HuH-7 (cell line): Measurements from ENCODE around the gene TMEM164.
A peak's percentile ranks its signal among the peaks of the same experiment; 100 is the strongest.

Experiments
- DNase-seq: peaks from one replicate; pipeline ENCODE4 v3.0.0; 2011; ENCODE audit warnings: low spot score

TMEM164 gene

DNA sequence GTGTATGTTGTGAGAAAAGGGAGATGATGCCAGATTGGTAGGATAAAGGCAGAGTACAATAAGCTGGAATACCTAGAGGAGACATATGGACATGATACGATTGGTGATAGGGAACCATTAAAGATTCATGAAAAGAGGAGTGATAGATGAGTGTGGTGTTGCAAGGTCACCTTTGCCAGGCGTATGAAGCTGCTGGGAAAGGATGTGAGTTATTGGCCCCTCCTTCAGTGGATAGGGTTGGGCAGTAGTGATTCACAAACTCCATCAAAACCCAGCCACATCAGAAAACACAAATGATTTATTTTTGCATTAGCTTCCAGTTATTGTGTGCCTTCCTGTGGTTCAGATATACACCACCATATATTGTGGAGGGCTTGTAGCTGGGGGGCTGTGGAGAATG, 34.3 kb downstream of the TMEM164 start:
- DNase-seq = no peak

DNA sequence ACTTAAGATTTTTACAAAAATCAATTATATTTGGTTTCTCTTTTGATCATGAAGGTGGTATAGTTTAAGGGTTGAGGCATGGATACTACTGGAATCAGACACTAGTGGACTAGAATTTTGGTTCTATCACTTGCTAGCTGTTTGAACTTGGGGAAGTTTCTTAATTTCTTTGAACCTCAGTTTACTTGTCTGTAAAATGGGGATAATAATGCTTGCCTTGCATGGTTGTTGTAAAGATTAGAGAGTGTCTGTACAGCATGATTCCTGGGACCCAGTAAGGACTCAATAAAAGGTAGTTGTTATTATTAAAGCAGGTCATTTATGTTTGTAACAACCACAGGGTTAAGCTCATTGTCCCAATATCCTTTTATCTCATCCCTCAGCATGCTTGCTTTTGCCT, 36.0 kb downstream of the TMEM164 start:
- DNase-seq = no peak

DNA sequence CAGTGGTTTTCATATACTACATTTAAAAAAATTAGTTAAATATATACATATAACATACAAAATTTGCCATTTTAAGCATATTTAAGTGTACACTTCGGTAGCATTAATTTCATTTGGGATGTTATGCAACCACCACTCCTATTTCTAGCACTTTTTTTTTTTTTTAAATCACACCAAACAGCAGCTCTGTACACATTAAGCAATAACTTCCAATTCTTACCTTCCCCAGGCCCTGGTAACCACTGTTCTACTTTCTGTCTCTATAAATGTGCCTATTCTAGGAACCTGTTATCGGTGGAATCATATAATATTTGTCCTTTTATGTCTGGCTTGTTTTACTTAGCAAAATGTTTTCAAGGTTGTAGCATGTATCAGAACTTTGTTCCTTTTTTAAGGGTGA, 39.1 kb downstream of the TMEM164 start:
- no peak for DNase-seq

DNA sequence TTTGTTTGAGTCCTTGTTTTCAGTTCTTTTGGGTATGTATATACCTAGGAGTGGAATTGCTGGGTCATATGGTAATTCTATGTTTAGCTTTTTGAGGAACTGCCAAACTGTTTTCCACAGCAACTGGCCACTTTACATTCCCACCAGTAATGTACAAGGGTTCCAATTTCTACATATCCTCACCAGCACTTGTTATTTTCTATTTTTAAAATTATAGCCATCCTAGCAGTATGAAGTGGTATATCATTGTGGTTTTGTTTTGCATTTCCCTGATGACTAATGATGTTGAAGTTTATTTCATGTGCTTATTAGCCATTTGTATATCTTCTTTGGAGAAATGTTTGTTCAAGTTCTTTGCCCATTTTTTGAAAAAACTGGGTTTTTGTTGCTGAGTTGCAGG, 39.6 kb downstream of the TMEM164 start:
- no peak for DNase-seq

DNA sequence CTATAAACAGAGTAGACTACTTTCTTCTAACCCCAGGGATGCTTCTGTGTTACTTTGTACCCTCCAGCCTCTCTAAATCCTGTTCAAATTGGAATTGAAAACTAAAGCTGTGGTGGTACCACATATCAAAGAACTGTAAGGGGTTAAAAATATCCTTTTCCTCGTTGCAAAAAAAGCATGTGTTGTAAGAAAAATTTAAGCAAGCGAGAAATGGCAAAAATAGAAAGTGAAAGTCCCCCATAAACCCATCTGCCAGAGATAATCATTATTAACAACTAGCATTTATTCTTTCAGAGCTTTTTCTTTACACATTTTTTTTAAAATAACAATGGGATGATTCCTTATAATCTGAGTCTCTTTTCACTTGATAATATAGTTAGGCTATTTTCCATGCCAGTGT, 40.6 kb downstream of the TMEM164 start:
- no peak for DNase-seq

DNA sequence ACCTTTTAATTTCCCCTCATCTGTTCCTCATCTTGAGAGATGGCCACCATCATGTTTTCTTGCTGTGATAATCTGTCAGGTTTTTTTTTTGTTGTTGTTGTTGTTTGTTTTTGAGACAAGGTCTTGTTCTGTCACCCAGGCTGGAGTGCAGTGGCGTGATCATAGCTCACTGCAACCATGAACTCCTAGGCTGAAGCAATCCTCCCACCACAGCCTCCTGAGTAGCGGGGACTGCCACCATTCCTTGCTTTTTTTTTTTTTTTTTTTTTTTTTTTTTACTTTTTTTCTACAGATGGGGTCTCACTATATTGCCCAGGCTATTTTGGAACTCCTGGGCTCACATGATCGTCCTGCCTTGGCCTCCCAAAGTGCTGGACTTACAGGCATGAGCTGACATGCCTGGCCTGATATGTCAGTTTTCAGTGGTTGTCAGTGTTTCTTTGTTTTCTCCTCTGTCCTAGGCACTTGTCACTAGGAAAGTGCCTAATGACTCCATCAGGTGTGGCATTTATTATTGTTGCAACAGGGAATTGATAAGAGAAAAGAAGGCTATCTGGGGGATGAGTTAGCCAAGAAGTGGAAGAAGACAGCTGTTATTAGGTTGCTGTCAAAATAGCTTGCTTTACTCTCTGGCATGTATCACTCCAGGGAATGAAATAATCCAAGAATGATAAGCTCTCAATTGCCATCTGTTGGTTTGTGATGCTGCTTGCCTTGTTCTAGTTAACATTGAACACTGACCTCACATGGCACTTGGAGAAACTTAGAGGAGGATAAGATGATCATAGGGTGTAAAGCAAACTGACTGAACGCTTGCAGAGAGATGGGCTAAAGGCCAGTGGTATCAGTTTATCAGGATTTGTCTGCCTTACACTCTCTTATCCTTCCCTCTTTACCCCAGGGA, 41.7 kb downstream of the TMEM164 start:
- DNase-seq = no peak

DNA sequence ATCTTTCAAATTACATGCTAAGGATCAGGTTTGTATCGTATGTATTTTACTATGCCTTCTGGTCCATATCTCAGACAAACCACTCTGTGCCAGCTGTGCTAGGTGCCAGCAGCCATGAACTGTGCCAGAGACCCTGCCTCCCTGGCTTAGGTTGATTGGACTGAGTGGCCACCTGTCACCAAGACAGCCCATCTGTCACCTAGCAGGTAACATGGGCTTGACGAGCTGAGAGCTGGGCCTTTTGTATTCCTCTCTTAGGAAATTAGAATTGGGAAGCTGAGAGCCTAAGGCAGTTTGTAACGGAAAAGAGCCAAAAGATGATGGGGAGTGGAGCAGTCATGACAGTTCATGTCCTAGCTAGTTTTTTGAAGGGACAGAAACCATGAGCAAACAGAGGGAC, 42.5 kb downstream of the TMEM164 start:
- DNase-seq = no peak

DNA sequence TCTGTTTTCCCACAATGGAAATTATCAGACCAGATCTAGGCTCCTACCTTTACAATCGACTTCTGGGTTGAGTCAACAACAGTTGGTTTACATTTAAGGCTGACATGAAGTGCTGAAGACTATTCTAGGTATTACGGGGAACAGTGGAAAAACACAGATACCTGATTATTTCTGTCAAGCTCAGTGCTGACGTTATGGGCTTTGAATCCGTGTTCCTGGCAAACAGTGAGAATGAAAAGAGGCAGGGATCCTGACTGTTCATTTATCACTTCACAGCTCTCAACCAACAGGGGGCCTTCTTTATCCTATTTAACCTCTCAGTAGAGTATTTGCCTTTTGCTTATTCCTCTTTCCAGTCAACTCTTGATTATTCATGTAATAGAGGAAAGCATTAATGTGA, 43.1 kb downstream of the TMEM164 start:
- peak; percentile 10 for DNase-seq

DNA sequence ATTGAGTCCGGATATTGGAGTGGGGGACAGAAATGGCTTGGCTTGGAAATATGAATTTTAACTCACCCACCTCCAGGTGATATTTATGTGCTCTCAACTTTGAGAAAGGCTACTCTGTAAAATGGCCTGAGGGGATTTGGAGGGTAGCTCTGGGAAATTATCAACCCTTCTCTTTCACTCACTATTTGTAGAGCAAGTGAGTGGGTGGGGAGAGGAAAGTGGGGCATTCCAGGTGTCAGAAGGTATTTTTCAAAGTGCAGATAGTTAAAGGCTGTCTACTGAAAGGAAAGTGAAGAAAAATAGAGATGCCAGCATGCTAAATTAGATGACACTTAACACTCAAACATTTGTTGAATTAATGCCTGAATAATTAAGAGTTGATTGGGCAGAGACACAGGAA, 44.1 kb downstream of the TMEM164 start:
- no peak for DNase-seq

DNA sequence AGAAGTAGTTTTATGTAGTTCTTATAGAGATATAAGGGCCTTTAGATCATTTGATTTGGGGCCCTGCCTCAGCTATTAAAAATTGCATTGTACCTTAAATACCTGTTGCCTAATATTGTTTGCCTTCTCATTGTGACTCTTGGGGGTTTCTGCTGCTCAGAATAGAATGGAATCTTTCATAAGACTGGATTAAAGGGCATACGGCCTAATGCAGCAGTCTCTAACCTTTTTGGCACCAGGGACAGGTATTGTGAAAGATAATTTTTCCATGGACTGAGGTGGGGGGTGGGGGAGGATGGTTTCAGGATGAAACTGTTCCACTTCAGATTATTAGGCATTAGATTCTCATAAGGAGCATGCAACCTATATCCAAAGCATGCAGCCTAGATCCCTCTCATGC, 46.2 kb downstream of the TMEM164 start:
- DNase-seq = no peak

DNA sequence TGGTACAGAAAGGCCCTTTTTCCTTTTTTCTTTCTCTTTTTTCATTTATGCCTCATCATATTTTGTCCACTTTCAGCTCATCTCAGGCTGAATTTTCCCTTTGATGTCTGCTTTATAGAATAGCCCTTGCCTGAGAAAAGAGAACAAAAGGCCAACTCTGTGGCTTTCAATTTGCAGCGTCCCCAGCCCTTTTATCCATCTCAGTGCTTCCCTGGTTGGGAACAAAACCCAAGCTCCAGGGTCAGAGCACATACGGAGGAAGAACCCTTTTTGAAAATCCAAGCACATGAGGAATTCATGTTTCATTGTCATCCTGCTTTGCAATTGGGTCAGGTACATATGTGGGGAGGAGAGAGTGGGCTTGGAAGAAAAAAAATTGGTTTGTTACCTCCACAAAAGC, 47.5 kb downstream of the TMEM164 start:
- no peak for DNase-seq

DNA sequence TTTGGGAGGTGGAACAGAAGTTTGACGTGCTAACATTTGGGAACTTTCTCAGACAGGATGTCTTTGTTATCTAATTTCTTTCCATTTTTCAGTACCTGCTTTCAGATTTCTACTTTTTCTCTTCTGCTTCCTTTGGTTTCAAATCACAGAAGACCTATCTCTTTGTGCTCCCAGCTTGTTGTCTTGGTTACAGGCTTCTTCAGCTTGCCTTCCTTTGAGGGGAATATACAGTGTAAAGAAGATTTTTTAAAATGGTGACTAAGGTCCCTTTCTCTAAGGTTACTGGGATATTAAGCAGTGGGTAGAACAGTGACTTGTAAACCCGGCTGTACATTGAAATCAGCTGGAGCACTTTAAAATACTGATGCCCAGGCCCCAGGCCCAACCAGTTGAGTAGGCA, 48.0 kb downstream of the TMEM164 start:
- no peak for DNase-seq

DNA sequence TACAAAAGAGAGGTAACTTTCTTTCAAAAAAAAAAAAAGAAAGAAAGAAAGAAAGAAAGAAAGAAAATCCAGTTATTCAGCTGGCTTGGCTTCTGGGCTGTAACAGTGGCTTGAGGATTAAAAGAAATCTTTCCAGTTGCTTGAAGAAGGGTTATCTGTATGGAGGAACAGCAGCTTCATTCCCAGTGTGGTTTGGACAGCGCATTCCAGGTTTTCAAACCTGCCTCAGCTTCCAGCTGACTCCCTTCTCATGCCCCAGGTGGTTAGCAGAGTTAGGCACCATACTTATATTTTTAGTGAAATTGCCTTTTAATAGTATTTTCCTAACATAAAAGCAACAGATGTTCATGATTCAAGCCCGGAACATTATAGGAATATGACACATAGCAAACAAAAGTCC, 48.6 kb downstream of the TMEM164 start:
- no peak for DNase-seq

DNA sequence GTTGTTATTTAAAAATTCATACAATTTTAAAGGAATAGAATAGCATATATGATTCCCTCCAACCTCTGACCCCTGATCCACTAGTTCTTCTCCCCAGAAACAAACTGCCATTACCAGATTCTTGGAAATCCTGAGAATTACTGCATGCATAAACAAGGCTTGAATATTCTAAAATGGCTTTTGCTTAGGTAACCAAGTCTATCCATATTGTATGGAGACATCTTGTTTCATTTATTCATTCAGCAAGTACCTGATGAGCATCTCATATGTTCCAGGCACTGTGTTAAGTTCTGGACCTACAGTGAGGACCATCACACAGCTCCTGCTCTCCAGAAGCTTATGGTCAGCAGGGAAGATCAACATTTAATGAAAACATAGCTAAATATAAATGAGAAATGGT, 49.4 kb downstream of the TMEM164 start:
- no peak for DNase-seq

DNA sequence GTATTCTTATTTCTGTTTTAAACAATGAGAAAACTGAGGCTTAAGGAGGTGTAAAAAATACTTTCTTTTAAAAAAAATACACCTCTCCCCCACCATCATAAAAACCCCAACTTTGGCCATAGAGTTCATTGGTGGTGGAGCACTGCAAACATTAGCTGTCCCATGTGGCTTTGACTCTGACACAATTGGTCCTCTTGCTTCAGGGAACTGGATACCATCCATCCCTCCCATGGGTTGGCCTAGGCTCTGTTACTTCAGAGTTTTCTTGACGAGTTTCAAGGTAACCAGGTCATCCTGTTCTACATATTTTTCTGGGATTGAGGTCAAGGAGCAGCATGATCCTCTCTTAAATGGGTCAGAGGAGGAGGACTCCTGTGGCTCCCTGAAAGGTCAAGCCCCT, 50.5 kb downstream of the TMEM164 start:
- no peak for DNase-seq

DNA sequence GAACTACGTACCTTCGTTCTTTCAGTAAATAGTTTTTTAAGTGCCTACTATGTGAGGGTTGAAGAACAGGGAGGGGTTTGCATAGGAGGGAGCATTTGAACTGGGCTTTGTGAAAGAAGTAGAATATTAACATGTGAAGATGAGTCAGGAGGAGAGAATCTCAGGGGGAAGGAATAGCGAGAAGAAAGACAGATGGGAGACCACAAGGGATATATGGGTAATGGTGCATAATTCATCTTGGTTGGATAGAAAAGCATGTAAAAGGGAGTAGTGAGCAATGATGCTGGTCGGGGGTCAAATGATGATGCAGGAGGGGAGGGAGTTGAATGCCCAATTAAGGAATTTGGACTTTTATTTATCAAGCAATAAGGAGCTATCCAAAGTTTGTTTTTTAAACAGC, 52.7 kb downstream of the TMEM164 start:
- no peak for DNase-seq

DNA sequence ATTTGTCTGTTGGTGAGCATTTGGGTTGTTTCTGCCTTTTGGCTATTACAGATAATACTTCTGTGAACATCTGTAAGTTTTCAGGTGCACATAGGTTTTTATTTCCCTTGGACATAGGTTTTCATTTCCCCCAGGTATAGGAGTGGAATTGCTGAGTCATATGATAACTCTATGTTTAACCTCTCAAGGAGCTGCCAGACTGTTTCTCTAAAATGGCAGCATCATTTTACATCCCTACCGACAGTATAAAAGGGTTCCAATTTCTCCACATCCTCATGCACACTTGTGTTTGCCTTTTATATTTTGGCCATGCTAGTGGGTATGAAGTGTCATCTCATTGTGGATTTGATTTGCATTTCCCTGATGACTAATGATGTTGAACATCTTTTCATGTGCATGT, 53.5 kb downstream of the TMEM164 start:
- DNase-seq = no peak

DNA sequence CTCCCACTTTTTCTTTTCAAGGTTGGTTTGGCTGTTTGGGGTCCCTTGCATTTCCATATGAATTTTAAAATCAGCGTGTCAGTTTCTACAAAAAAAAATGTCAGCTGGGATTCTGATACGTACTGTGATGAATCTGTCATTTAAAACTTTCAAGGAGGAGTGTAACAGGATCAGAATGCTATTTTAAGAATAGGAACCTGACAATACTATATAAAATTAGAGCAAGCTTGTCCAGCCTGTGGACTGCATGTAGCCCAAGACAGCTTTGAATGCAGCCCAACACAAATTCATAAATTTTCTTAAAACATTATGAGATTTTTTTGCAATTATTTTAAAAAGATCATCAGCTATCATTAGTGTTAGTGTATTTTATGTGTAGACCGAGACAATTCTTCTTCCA, 56.5 kb downstream of the TMEM164 start:
- no peak for DNase-seq

DNA sequence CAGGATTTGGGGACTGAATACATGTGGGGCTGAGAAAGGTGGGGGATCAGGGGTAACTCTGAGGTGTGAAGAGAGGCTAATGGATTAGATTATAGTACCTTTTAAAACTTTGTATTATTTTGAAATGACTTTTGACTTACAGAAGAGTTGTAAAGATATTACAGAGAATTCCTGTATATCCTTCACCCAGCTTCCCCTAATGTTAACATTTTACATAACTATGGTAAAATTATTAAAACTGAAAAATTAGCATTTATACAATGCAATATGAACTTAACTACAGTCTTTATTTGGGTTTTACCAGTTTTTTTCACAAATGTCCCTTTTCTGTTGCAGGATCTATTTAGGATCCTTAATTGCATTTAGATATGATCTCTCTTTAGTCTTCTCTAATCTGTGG, 57.4 kb downstream of the TMEM164 start:
- no peak for DNase-seq

DNA sequence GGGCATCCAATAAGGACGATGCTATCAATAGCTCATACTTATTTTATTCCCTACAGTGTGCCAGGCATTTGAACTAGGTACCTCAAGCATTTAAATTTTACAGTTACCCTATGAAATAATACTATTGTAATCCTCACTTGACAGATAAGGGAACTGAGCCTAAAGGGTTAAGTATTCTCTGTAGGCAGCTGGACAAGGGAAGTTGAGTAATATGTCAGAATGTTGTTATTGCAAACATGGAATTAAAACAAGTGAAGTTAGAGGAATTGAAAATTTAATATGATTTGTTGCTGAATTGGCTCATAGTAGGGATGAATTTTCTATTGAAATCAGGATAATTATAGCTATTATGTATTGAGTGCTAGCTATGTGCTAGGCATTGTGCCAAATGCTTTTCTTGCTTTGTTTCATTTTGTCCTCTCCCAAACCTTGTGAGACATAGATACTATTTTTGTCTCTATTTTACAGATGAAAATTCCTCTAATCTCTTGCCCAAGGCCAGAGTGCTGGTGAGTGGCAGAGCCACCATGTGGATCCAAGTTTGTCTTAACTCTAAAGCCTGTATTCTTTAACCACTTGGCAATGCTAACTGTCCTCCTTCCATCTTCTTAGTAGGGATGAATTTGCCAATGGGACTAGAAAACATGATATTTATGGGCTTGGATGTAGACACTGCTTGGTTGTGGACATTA, 58.1 kb downstream of the TMEM164 start:
- DNase-seq = no peak

DNA sequence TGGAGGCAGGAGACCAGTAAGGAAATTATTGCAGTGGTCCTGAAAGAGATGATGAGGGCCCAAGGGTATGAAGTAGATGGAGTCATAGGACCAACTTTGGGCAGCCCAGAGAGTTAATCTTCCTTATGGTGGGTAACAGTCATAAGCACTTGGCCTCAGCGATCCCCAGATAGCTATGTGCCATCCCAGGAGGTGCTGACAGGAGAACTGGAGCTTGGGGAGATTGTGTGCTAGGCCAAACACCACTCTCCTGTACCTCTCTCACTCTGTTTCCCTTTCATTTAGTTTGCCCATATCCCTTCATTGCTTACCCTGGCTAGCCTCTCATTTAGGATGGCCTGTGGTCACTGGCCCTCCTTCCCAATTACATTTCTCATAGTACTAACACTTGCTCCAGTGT, 60.0 kb downstream of the TMEM164 start:
- no peak for DNase-seq

DNA sequence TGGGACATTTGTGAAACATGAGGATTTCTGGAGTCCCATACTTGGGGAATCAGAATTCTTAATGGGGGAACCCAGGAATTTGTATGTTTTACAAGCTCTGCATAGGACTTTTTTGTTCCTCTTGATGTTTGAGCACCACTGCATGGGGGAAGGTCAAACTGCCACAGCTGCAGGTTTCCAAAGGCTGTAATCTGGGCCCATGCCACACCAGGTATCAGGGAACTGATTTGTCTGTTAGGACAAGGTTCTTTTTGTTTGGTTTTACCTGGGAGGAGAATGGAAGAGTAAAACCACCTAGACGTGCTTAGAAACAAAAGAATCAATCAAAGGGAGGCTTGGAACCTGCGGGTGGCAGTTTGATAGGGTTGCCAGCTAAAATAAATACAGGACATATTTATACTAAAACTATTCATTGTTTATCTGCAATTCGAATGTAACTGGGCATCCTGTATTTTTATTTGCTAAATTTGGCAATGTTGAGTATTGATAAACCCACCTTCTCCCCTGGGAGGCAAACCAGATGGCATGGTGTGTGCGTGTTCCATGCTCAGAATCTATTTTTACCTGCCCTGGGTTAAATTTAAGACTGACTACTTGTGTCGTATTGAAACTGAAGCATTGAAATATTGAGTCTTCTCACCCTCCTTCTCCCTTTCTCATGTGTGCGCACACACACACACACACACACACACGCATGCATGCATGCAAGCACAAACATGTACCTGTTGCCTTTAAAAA, 63.7 kb downstream of the TMEM164 start:
- no peak for DNase-seq

DNA sequence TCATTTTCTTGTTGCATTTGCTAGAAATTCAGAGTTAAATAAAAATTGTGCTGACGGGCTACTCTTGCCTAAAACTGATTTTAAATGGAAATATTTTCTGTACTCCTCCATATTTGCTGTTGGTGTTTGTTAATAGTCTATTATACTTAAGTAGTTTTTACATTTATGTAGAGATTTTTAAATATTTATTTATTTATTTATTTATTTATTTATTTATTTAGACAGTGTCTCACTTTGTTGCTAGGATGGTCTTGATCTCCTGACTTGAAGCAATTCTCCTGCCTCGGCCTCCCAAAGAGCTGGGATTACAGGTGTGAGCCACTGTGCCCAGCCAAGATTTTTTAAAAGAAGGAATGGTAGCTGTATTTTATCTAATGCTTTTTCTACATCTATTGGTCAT, 68.1 kb downstream of the TMEM164 start:
- DNase-seq = no peak
